GM19467 (cell line): ENCODE data around the gene QRSL1.
"Not testable (repeated sequence)": the region's sequence is repeated elsewhere in the genome, so short reads cannot be mapped to it uniquely, and the experiment has no call there.

ENCODE experiments used
- ATAC-seq: cut with Tn5 transposase; IDR thresholded peaks from one replicate; pipeline ENCODE4 v1.9.1; 2021; ENCODE audit warnings: mild to moderate bottlenecking, moderate library complexity; ENCODE audit not compliant: unreplicated experiment

QRSL1 gene

DNA sequence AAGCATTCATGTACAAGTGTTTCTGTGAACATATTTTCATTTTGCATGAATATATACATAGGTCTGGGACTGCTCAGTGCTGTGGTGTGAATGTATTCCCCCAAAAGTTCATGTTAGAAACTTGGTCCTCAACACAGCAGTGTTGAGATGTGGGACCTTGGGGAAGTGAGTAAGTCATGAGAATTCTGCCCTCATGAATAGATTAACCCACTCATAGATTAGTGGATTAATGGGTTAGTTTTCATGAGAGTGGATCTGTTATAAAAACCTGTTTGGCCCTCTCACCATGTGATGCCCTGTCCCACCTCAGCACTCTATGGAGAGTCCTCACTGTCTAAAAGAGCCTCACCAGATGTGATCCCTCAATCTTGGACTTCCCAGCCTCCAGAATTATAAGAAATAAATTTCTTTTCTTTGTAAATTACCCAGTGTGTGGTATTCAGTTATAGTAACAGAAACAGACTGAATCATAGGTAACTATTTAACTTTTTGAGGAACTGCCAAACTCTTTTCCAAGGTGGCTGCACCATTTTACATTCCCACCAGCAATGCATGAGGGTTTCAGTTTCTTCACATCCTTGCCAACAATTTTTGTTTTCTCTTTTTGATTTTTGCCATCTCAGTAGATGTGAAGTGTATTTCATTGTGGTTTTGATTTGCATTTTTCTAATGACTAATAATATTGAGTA is 45.3 kb downstream of the QRSL1 start:
- ATAC-seq: no peak

DNA sequence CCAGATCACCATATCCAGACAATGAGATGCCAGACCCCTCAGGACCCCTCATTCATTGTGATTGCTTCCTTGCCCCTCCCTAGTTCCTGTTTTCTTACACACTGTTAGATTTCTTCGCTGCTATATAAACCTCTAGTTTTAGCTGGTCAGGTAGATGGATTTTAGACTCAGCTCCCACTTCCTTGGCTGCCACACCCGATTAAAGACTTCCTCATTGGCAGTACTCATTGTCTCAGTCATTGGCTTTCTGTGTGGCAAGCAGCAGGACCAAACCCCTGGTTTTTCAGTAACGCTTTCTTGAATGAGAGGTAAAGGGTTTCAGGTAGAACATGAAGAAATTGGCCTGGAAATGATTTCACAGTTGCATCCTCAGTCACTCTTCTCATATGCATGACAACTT is 47.9 kb downstream of the QRSL1 start:
- ATAC-seq: no peak

DNA sequence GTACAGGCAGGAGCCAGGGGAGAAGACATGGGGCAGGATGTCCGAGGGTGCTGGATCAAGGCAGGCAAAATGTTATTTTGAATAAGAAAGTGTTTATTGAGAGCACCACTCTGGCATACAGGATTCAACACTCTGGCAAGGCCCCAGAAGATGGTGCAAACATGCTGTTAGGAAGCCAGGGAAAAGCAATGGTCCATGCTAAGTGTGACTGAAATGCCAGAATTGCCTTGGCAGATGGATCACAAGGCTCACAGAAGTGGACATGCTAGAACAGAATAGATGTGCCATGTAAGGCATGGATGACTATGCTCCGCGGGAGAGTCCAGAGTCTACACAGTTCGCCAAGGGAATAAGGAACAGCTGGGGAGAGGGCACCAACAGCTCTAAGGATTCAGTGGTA is 54.6 kb downstream of the QRSL1 start:
- no peak for ATAC-seq

DNA sequence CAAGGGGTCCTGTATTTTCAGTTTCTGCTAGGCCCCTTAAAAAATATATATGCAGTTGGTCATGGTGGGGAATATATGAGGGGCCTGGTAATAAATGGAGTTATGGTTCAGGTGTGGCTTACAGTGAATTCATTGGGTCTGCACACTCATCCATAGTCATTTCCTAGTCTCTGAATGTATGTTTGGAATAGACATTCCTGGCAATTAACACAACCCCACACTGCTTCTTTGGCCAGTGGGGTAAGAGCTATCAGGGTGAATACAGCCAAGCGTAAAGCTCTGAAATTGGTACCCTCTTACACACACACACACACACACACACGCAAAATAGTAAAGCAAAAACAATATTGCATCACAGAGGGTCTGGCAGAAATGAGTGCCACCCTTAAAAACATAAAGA is 56.5 kb downstream of the QRSL1 start:
- ATAC-seq: no peak

DNA sequence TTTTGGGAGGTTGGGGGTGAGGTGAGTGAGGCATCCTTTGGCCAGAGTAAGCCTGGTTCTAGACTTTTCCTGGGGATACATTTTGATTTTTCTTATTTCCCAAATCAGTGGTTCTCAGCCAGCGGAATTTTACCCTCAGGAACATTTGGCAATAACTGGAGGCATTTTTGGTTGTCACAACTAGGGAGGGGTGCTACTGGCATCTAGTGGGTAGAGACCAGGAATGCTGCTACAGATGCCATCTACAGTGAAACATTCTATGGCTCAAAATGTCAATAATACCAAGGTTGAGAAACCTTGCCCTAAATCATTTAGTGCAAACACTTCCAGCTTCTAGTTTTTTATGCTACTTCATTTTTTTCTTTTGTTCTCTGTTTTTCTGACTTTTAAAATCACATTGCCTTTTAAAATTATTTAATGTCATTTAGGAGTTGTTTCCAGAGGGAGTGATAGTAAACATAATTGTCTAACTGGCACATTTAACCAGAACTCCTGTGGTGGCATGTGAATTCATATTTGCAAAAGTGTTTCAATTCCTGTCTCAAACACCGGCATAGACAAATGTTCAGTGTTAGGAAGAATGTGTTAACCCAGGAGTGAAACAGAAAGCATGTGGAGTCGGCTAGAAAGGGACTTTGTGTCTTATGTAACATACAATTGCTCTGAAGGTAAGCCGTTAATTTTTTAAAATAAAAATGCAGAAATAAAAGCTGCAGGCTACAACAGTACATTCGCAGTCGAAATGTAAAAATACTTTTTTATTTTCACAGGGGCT is 59.0 kb downstream of the QRSL1 start:
- no peak for ATAC-seq

DNA sequence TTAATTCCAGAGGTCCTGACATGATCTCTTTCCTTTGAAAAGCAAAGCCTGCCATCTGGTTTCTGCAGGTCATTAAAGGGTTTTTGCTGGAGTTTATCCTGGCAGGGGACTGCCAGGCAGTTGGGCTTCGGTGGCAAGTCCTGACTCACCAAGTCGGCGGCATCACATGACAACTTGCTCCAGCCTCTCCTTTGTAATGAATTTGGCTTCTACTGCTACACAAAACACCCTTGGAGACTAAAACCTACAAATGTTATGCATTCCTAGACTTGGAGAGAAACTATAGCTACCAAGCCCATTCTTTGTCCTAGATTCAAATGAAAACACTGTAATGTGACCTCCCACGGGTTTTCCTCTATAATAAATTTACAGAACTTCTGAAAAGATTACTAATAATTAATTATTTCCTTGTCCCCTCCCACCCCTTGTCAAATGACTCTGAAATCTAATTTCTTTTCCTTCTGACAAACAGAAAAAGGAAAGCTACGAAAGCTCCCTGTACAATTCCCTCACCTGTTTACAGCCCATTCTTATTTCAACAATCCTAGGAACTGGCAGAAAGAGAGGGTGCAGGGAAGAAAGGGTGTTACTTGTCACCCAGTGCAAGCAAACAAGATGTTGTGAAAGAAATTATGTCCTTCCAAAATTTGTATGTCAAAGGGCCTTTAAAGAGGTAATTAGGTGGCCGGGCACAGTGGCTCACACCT is 62.9 kb downstream of the QRSL1 start:
- ATAC-seq: no peak

DNA sequence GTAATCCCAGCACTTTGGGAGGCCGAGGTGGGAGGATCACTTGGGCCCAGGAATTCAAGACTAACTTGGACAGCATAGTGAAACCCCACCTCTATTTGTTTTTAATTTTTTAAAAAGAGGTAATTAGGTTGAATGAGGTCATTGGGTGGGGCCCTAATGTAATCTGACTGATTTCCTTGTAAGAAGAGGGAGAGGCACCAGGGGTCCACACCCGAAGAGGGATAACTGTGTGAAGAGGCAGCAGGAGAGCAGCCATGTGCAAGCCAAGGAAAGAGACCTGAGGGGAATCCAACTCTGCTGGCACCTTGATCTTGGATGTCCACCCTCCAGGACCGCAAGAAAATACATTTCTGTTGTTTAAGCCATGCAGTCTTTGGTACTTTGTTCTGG is 63.4 kb downstream of the QRSL1 start:
- ATAC-seq: no peak

DNA sequence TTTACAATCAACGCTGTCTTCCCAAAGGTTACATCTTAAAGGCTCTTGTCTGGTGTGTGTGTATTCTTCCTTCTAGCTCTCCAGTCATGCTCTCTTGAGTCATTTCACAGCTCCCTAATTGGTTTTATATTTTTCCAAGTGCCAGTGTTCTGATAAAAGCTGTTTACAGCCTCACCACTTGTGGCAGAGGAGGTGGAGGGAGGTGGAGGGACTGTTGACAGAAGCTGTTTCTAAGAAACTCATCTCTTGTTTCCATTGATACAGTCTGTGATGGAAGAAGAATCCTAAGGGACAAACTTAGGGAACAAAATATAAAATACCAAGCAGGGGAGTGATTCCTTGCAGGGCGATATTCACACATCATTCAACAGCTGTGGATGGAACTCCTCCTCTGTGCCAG is 64.0 kb downstream of the QRSL1 start:
- ATAC-seq: no peak

DNA sequence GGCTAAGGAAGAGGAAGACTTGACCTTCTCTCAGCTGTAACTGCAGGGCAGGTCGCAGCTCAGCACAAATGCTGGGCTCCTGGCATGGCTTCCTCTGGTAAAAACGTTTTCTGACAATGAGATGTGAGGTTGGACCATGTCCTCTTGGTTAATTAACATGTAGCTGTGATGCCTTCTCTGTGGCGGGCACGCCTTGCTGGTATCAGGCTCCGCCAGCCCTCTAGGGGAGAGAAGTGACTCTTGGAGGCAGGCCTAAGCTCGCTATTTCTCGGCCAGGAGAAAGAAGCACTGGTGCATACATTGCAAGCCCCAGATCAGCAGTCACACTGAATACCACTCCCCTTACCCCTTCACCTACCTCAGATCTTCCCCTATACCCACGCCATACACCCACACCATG is 65.0 kb downstream of the QRSL1 start:
- ATAC-seq: no peak

DNA sequence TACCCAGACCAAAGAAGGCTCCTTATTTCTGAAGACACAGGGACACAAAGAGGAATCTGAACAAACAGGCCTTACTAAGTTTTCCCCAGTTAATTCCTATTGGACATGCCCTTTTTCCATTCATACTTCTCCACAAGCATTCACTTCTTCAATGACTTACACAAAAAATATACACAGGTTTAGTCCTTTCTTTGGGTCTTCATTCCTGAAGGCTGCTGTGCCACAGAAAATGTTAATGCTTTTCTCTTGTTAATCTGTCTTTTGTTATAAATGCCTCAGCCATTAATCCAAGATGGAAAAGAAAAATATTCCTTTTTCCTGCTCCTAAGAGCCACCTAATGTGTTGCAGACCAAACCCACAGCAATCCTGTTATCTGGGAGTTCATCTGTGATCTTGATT is 71.2 kb downstream of the QRSL1 start:
- ATAC-seq: no peak

DNA sequence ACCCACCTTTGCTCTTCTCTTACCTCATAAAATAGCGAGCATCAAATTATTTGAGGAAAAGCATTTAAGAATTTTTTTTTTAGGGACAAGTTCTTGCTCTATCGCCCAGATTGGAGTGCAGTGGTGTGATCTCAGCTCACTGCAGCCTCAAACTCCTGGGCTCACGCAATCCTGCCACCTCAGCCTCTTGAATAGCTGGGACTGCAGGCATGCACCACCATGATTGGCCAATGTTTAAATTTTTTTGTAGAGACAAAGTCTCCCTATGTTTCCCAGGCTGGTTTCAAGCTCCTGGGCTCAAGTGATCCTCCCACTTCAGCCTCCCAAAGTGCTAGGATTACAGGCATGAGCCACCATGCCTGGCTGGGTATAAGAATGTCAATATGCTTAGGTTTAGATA is 71.8 kb downstream of the QRSL1 start:
- not testable (repeated sequence) for ATAC-seq

DNA sequence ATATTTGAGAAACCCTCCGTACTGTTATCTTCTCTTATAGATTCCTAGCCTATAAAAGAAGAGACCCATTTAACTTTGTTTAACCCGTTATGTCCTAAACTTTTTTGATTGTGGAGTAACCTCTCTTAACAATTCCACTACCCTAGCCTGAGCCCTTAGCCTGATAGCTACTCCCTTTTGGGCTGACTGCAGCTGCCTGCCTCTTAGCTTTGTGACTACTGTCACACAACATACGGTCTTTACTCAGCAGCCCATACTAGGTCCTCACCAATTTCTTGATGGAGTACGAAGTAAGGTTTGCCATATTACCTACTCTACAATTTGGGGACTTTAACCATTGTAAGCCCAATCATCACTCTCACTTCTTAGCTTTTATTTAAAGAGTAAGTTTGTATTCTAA is 72.7 kb downstream of the QRSL1 start:
- ATAC-seq: peak; percentile 36

DNA sequence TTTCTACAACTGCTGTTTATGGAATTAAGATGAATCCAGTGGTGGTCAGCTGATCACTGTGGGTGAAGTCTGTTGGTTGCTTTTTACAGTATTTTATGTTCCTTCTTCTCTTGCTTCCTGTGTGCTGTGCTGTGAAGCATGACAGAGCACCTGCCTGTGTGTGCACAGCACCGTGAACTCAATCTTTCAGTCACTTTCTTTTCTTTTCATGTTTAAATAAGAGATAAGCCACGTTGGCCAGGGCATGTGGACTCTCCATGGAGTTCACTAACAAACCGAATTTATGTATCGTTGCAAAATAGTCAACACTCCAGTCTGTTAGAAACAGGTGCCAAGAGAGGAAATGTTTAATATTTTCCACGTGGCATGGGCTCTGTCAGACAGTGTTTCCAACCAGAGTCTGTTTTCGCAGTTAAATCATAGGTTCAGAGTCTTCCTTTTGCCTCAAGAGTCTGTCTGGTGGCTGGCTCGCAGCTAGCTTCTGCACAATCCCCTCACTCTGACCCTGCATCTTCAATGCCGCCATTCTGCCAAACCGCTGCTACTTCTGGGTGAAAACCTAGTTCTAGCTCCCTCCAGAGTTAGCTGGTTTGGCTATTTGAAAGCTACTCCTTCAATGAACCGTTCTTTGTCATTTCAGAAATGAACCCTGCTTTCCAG is 73.2 kb downstream of the QRSL1 start:
- peak; percentile 94 for ATAC-seq

DNA sequence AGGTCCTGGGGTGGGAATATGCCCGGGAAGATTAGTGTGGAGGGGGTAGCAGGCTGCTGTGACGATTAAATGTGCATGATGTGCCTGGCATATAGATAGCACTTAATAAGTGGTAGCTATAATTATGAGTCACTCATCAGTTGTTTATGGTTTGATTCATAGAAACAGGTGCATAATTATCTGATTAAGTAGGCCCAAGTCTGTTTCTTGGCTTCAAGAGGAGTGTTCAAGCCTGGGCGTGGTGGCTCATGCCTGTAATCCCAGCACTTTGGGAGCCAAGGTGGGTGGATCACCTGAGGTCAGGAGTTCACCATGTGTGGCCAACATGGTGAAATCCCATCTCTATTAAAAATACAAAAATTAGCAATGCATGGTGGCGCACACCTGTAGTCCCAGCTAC is 74.9 kb downstream of the QRSL1 start:
- no peak for ATAC-seq

DNA sequence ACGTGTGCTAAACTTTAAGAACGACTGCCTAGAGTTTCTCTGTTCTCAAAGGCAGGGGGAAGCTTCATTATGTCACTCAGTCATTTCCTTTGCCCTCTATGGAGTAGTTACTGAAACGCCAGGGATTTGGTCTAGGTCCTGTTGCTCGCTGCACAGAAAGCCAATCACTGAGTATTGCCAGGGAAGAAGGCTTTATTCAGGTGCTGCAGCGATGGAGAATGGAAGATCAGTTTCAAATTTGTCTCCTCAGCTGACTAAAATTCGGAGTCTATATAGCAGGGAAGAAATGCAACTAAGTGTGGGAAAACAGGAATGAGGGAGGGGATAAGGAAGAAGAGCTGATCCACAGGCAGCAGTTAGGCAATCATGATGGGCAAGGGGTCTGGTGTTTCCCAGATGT is 75.8 kb downstream of the QRSL1 start:
- no peak for ATAC-seq

DNA sequence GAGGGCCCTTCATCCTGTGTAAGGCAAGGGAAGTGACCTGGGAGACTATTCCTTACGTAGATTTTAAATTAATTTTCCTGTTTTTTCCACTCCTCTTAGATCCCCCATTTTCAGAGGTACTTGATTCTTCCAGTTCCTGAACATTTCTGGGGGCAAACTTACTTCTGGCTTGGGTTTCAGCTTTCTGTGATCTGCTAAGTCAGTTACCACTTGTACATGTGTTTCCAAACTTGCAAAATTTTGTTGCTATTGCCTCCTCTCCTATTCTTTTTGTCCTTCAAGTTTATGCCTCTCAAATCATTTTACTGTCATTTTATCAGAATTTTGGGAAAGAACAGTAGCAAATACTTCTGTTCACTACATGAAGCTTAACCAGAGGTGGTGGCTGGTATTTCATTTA is 81.2 kb downstream of the QRSL1 start:
- no peak for ATAC-seq

DNA sequence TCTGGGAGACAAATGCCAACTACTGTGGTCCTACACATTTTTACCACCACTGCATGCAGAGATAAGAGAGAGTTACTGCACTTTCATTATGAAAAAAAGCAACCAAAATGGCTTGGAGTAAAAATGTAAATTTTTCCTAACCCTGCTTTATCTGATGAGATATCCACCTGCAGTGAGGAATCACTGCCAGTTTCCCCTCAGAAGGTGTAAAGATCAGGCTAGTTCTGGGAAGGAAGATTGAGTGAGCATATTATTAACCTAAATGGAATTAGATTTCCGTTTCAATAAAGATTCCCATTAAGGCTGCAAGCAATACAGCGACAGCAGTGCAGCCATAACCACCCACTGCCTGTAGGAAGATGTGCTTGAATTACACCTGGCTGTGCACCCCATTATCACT is 84.9 kb downstream of the QRSL1 start:
- no peak for ATAC-seq

DNA sequence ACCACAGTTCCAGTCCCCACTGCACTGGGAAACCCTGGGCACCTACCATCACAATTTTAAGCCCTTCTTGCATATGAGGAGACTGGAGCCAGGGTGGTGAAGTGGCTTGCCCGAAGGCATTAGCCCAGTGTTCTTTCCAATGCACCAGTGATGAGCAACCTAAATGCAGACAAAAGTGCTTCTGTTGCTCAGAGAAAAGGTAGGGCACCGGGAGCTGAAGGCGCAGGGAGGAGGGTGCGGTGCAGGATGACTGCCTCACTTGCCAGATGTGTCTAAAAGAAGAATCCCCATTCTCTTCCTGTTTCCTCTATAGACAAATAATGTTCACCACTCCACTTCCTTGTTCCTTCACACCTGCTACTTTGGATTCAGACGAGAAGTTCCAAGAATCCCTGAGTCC is 86.5 kb downstream of the QRSL1 start:
- no peak for ATAC-seq

DNA sequence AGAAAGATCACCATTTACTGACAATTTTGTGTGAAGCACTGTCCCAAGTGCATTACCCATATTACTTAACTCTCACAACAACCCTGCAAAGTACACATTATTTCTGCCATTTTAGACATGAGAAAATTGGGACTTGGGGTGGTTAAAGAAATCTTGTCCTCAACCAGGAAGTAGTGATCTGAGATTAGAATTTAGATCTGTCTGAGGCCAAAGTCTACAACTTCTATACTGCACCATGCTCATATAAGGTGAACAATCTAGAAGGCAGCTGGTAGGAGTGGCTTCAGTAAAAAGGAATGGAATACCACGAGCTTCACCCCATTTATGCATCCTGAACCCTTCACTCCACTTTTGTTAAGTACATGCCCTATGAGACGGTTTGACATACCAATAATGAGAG is 87.6 kb downstream of the QRSL1 start:
- no peak for ATAC-seq
